Fibroblast of skin of back (primary cell): ENCODE results near the gene DIPK1A. TPM values are rescaled to one million over a fixed set of nuclear protein-coding genes. Genes with fewer than 3 reads are reported as not detected.

Experiments
- DNase-seq: peaks from one replicate; pipeline ENCODE4 v3.0.0-alpha.2; 2013
- polyA plus RNA-seq, 2 experiments: library from polyadenylated mRNA; unstranded; fragments of 120-200 nt; gene quantifications; one replicate each; pipeline ENCODE4 v1.2.1, GENCODE V29; 2013; ENCODE audit not compliant: insufficient read length in 2 of 2

Gene DIPK1A
- polyA plus RNA-seq (2013, experiment 1 of 2; ENCODE audit: insufficient read length) = 33.9 TPM
- 39.3 TPM for polyA plus RNA-seq (2013, experiment 2 of 2; ENCODE audit: insufficient read length)

GRCh38 chr1:92961131-92961895 lies at the start of gene DIPK1A:
DIPK1A (minus strand) TSS chr1:92961462; CDS start chr1:92961429, 33 bp downstream.
- DNase-seq = peak; percentile 85

GRCh38 chr1:93007941-93008577 lies 46.8 kb upstream of the DIPK1A start:
- no peak for DNase-seq

GRCh38 chr1:93005252-93005598 lies 44.0 kb upstream of the DIPK1A start:
- no peak for DNase-seq

GRCh38 chr1:93004566-93005251 lies 43.4 kb upstream of the DIPK1A start:
- DNase-seq = no peak

GRCh38 chr1:93003981-93004380 lies 42.7 kb upstream of the DIPK1A start:
- DNase-seq = no peak

- DNase-seq = no peak
Observed at GRCh38 chr1:93002781-93003180, 41.5 kb upstream of the DIPK1A start.

- DNase-seq = no peak
Observed at GRCh38 chr1:93001893-93002292, 40.6 kb upstream of the DIPK1A start.

- peak; percentile 35 for DNase-seq
Observed at GRCh38 chr1:93000751-93001175, 39.5 kb upstream of the DIPK1A start.

- DNase-seq = no peak
Observed at GRCh38 chr1:93000291-93000690, 39.0 kb upstream of the DIPK1A start.

GRCh38 chr1:92998821-92999220 lies 37.6 kb upstream of the DIPK1A start:
- no peak for DNase-seq

- DNase-seq = no peak
Observed at GRCh38 chr1:92995441-92996430, 34.5 kb upstream of the DIPK1A start.

- DNase-seq = peak; percentile 77
Observed at GRCh38 chr1:92994105-92994712, 32.9 kb upstream of the DIPK1A start.

GRCh38 chr1:92993581-92993980 lies 32.3 kb upstream of the DIPK1A start:
- DNase-seq = no peak

GRCh38 chr1:92992877-92993276 lies 31.6 kb upstream of the DIPK1A start:
- DNase-seq = no peak

- peak; percentile 40 for DNase-seq
Observed at GRCh38 chr1:92992054-92992453, 30.8 kb upstream of the DIPK1A start.

- no peak for DNase-seq
Observed at GRCh38 chr1:92990828-92991227, 29.6 kb upstream of the DIPK1A start.

- DNase-seq = peak; percentile 41
Observed at GRCh38 chr1:92989936-92990583, 28.8 kb upstream of the DIPK1A start.

GRCh38 chr1:92989253-92989652 lies 28.0 kb upstream of the DIPK1A start:
- no peak for DNase-seq

- no peak for DNase-seq
Observed at GRCh38 chr1:92987462-92987861, 26.2 kb upstream of the DIPK1A start.

- no peak for DNase-seq
Observed at GRCh38 chr1:92985101-92985500, 23.8 kb upstream of the DIPK1A start.
